GM23338 (cell line): ENCODE data around the gene TIE1. TPM values are rescaled to one million over a fixed set of nuclear protein-coding genes. Genes with fewer than 3 reads are reported as not detected.

Experiments used
- ATAC-seq: fragments of 200-7000 bp; cut with Tn5 transposase; 3 replicates; pipeline ENCODE4 v1.9.1; 2020
- DNase-seq: peaks from one replicate; pipeline ENCODE4 v3.0.0-alpha.2; 2015; ENCODE audit warnings: low spot score
- H2AFZ ChIP-seq: fragments of 200-600 bp; sonication (generic); 2 replicates; pipeline ENCODE4 v1.8.0; 2016; ENCODE audit warnings: antibody characterized with exemption, mild to moderate bottlenecking, moderate library complexity
- H3F3A ChIP-seq: fragments of 200-600 bp; sonication (generic); replicated peaks from 2 replicates; pipeline ENCODE4 v1.8.0; 2017; ENCODE audit warnings: antibody characterized with exemption, mixed run types, low read depth
- H3K27ac ChIP-seq: fragments of 200-600 bp; sonication (generic); 2 replicates; pipeline ENCODE4 v1.6.1; 2016; ENCODE audit warnings: low read depth
- H3K27me3 ChIP-seq: fragments of 200-600 bp; sonication (generic); 2 replicates; pipeline ENCODE4 v1.8.0; 2016; ENCODE audit warnings: mild to moderate bottlenecking, mixed run types, moderate library complexity; ENCODE audit not compliant: insufficient read depth
- H3K36me3 ChIP-seq: fragments of 200-600 bp; sonication (generic); 2 replicates; pipeline ENCODE4 v1.8.0; 2016; ENCODE audit warnings: mild to moderate bottlenecking; ENCODE audit not compliant: insufficient read depth
- H3K4me1 ChIP-seq: fragments of 200-600 bp; sonication (generic); 2 replicates; pipeline ENCODE4 v1.8.0; 2016; ENCODE audit warnings: mild to moderate bottlenecking, moderate library complexity; ENCODE audit not compliant: insufficient read depth
- H3K4me2 ChIP-seq: fragments of 200-600 bp; sonication (generic); 2 replicates; pipeline ENCODE4 v1.7.1; 2017; ENCODE audit warnings: mixed run types
- H3K4me3 ChIP-seq: fragments of 200-600 bp; sonication (generic); 2 replicates; pipeline ENCODE4 v1.6.1; 2016; ENCODE audit warnings: mixed run types
- H3K79me2 ChIP-seq: fragments of 200-600 bp; sonication (generic); replicated peaks from 2 replicates; pipeline ENCODE4 v1.8.0; 2017; ENCODE audit warnings: mild to moderate bottlenecking; ENCODE audit not compliant: insufficient read depth
- H3K9me2 ChIP-seq: fragments of 200-600 bp; sonication (generic); 2 replicates; pipeline ENCODE4 v1.8.0; 2017; ENCODE audit not compliant: insufficient read depth
- H4K20me1 ChIP-seq: fragments of 200-600 bp; sonication (generic); replicated peaks from 2 replicates; pipeline ENCODE4 v1.8.0; 2017; ENCODE audit warnings: mild to moderate bottlenecking; ENCODE audit not compliant: insufficient read depth
- H3K27ac Mint-ChIP-seq: 2 replicates; pipeline ENCODE4 v1.8.0; 2020; ENCODE audit warnings: inconsistent platforms, mild to moderate bottlenecking, moderate library complexity, mixed read lengths
- H3K27me3 Mint-ChIP-seq: 3 replicates; pipeline ENCODE4 v1.8.0; 2022; ENCODE audit warnings: low read depth, mild to moderate bottlenecking, moderate library complexity, mixed read lengths, inconsistent platforms; ENCODE audit not compliant: insufficient read depth, poor library complexity
- H3K36me3 Mint-ChIP-seq: 3 replicates; pipeline ENCODE4 v1.8.0; 2021; ENCODE audit warnings: low read depth, mild to moderate bottlenecking, inconsistent platforms, moderate library complexity, mixed read lengths
- H3K4me1 Mint-ChIP-seq: 3 replicates; pipeline ENCODE4 v1.8.0; 2020; ENCODE audit warnings: mild to moderate bottlenecking, inconsistent platforms, mixed read lengths
- H3K4me3 Mint-ChIP-seq: 3 replicates; pipeline ENCODE4 v1.8.0; 2021; ENCODE audit warnings: moderate library complexity, mild to moderate bottlenecking, inconsistent platforms, mixed read lengths
- H3K9me3 Mint-ChIP-seq: 3 replicates; pipeline ENCODE4 v1.8.0; 2020; ENCODE audit warnings: moderate library complexity, mild to moderate bottlenecking, inconsistent platforms, mixed read lengths
- EZH2 ChIP-seq: fragments of 200-600 bp; sonication (generic); IDR thresholded peaks from one replicate; pipeline ENCODE4 v1.8.0; 2017; ENCODE audit warnings: antibody characterized with exemption, mild to moderate bottlenecking, low read depth; ENCODE audit not compliant: unreplicated experiment
- EZH2phosphoT487 ChIP-seq: fragments of 200-600 bp; sonication (generic); IDR thresholded peaks from one replicate; pipeline ENCODE4 v1.8.1; 2018; ENCODE audit warnings: antibody characterized with exemption; ENCODE audit not compliant: unreplicated experiment
- JUNB ChIP-seq: IDR thresholded peaks from one replicate; pipeline ENCODE4 v1.6.1; 2016; ENCODE audit warnings: antibody characterized with exemption; ENCODE audit not compliant: unreplicated experiment
- POLR2AphosphoS5 ChIP-seq: IDR thresholded peaks from 2 replicates; pipeline ENCODE4 v1.6.1; 2016; ENCODE audit warnings: antibody characterized with exemption, low read depth
- polyA plus RNA-seq: library from polyadenylated mRNA; unstranded; fragments of >200 nt; fragmentation: Nextera tagmentation; extraction: Ambion mirVana; gene quantifications from 2 replicates; pipeline ENCODE4 v1.2.1, GENCODE V29; 2016
- total RNA-seq: library from RNA; depleted of rRNA; stranded (reverse); fragments of >200 nt; shearing (Covaris generic); gene quantifications from 2 replicates; pipeline ENCODE4 v1.2.3, GENCODE V29; 2014
- TF ChIP-seq, protein P1 (sequence below), 2 experiments: fragments of 200-600 bp in 1 of 2; sonication (generic) in 1 of 2; conservative IDR thresholded peaks; 2 replicates each; pipeline versions ENCODE4 v1.5.1 to v1.6.1; 2016 to 2017; ENCODE audit warnings: antibody characterized with exemption in 2 of 2, low read depth in 2 of 2, mild to moderate bottlenecking in 2 of 2, moderate library complexity in 1 of 2

TIE1 gene
- total and polyA plus RNA-seq, 2 experiments from 2014 or later: 0.37 to 2.3 TPM

DNA sequence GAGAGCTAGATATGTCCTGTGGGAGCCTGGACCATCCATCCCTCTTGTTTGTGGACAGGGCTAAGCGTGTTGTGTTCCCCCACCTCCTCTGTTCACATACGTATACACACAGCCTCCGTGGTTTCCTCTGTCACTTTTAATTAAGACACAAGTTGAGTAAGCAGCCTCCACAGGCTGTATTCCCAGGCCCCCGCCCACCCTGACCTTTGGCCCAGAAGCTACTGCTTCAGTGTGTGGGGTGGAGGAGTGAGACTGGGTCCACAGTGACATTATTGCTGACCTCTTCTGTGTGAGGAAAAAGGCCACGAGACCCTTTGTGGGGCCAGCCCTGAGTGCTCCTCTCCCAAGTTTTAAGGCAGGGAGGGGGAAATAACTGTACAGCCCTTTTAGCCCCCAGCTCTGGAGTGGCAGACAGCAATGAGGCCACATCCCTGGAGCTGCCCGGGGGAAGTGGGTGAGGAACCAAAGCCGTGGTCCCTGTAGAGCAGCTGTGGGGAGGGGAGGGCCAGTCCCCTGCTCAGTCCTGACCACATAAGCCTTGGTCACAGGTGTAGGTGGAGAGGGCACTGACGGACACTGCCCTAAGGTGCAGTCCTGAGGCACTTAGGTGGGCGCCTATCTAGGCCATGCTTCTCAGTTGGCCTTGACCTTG is 62.6 kb downstream of the TIE1 start:
- H3K4me1 ChIP-seq: peaks cover 25% of the 10 kb centered on the region
- no peak overlapping the region for H2AFZ ChIP-seq
- peaks cover 14% of the 10 kb centered on the region for H3K27me3 Mint-ChIP-seq
- H3K4me3 Mint-ChIP-seq: no peak overlapping the region
- ATAC-seq (no peak), DNase-seq (no peak)
- peak overlapping the region; percentile 34; the same call in 1 of the 2 replicates for H3K27ac Mint-ChIP-seq
- no peak overlapping the region for H3K4me2 ChIP-seq
- peaks cover 38% of the 10 kb centered on the region for H3K4me1 Mint-ChIP-seq
- H3K9me2 ChIP-seq: no peaks in the 10 kb centered on the region
- peaks cover 33% of the 10 kb centered on the region for H3K79me2 ChIP-seq
- H3F3A ChIP-seq: peaks cover 36% of the 10 kb centered on the region
- peaks cover 34% of the 10 kb centered on the region for H3K36me3 ChIP-seq
- no peak overlapping the region for H3K4me3 ChIP-seq
- peak overlapping the region; percentile 63; the same call in 1 of the 2 replicates for H3K27ac ChIP-seq
- H3K27me3 ChIP-seq: no peaks in the 10 kb centered on the region
- TF ChIP-seq POLR2AphosphoS5: peak; percentile 68; the same call in 1 of the 2 replicates
- TF ChIP-seq, protein P1, sequence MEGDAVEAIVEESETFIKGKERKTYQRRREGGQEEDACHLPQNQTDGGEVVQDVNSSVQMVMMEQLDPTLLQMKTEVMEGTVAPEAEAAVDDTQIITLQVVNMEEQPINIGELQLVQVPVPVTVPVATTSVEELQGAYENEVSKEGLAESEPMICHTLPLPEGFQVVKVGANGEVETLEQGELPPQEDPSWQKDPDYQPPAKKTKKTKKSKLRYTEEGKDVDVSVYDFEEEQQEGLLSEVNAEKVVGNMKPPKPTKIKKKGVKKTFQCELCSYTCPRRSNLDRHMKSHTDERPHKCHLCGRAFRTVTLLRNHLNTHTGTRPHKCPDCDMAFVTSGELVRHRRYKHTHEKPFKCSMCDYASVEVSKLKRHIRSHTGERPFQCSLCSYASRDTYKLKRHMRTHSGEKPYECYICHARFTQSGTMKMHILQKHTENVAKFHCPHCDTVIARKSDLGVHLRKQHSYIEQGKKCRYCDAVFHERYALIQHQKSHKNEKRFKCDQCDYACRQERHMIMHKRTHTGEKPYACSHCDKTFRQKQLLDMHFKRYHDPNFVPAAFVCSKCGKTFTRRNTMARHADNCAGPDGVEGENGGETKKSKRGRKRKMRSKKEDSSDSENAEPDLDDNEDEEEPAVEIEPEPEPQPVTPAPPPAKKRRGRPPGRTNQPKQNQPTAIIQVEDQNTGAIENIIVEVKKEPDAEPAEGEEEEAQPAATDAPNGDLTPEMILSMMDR (conservative IDR thresholded peaks at IDR 0.05; ENCODE audit: low read depth in 2 of 2): no peak
- H4K20me1 ChIP-seq: peaks cover 30% of the 10 kb centered on the region
- H3K36me3 Mint-ChIP-seq: peaks cover 56% of the 10 kb centered on the region
- no peaks in the 10 kb centered on the region; the same call in 2 of the 3 replicates for H3K9me3 Mint-ChIP-seq

DNA sequence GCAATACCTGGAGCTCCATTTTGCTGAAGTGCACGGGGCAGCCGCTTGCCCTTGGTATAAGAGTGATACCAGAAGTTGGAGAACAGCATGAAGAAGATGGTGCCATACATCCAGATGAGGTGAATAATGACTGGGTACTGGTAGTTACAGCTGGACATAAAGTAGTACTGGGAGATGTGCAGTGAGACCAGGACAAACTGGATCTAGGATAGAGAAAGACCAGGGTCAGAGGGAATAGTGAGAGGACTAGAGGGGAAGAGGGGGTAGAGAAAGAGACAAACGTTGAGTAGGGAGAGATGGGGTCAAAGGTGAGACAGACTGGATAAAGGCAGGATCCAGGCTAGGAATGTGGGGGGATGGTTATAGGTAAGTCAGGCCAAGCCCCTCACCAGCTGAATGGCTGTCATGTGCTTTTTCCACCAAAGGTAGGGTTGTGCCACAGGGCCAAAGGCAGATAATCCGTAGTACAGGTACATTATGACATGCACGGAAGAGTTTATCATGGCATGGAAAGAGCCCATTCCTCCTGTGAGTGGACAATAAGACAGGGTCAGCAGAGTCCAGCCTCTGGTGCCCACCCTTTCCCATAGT is 63.2 kb downstream of the TIE1 start:
- Mint-ChIP-seq H3K27me3 (peaks cover 11% of the 10 kb centered on the region), H3K9me3 (no peaks in the 10 kb centered on the region; the same call in 2 of the 3 replicates), H3K27ac (no peak overlapping the region), H3K4me1 (peaks cover 45% of the 10 kb centered on the region), H3K36me3 (peaks cover 56% of the 10 kb centered on the region), H3K4me3 (no peak overlapping the region)
- TF ChIP-seq JUNB: no peak
- TF ChIP-seq EZH2phosphoT487: no peak
- no peak; the same call in none of the 2 replicates for TF ChIP-seq POLR2AphosphoS5
- DNase-seq (no peak), ATAC-seq (no peak)
- H3K9me2 ChIP-seq: no peaks in the 10 kb centered on the region
- H3K36me3 ChIP-seq: peaks cover 34% of the 10 kb centered on the region
- no peak overlapping the region for H2AFZ ChIP-seq
- H3F3A ChIP-seq: peaks cover 40% of the 10 kb centered on the region
- H3K27me3 ChIP-seq: no peaks in the 10 kb centered on the region
- no peak overlapping the region for H3K4me2 ChIP-seq
- H3K79me2 ChIP-seq: peaks cover 38% of the 10 kb centered on the region
- peaks cover 33% of the 10 kb centered on the region for H4K20me1 ChIP-seq
- H3K27ac ChIP-seq: no peak overlapping the region
- H3K4me3 ChIP-seq: no peak overlapping the region
- peaks cover 31% of the 10 kb centered on the region for H3K4me1 ChIP-seq

DNA sequence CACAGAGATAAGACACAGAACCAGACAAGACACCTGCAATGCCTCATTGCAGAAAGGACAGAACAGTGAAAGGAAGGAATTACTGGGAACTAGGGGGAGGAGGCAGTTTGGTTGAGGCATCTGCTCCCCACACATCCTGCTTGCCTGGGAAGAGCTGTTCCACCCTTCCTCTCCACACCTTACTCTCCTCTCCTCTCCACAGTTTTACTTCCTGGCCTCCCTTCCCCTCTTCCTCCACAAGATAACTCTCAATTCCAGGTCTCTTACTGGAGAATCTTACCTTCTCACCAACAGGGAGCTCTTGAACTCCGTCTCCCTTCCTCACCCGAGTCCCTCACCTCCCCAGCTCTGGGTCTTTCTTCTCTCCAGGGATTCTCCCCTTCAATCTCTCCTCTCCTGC is 64.9 kb downstream of the TIE1 start:
- TF ChIP-seq EZH2: no peak
- Histone ChIP-seq H3K36me3 (peaks cover 23% of the 10 kb centered on the region), H2AFZ (no peak overlapping the region), H3K4me1 (peaks cover 20% of the 10 kb centered on the region), H3F3A (peaks cover 37% of the 10 kb centered on the region), H3K4me3 (peak overlapping the region; percentile 90), H3K4me2 (peak overlapping the region; percentile 94), H3K27ac (no peak overlapping the region), H3K79me2 (peaks cover 23% of the 10 kb centered on the region), H4K20me1 (peaks cover 26% of the 10 kb centered on the region), H3K9me2 (no peaks in the 10 kb centered on the region), H3K27me3 (no peaks in the 10 kb centered on the region)
- no peak for DNase-seq
- peaks cover 41% of the 10 kb centered on the region for H3K36me3 Mint-ChIP-seq
- peaks cover 33% of the 10 kb centered on the region for H3K4me1 Mint-ChIP-seq
- ATAC-seq: no peak
- peaks cover 8% of the 10 kb centered on the region for H3K27me3 Mint-ChIP-seq
- peak overlapping the region; percentile 82; the same call in 2 of the 3 replicates for H3K4me3 Mint-ChIP-seq
- no peak overlapping the region for H3K27ac Mint-ChIP-seq
- H3K9me3 Mint-ChIP-seq: no peaks in the 10 kb centered on the region; the same call in 2 of the 3 replicates
